Fibroblast of skin of abdomen (primary cell): Measurements from ENCODE around the gene POU3F3.

Experiments
- DNase-seq: peaks from one replicate; pipeline ENCODE4 v3.0.0-alpha.2; 2013

Gene POU3F3

GRCh38 chr2:104878863-104879512, 25.1 kb downstream of the POU3F3 start:
- no peak for DNase-seq

GRCh38 chr2:104880076-104880475, 26.2 kb downstream of the POU3F3 start:
- DNase-seq = no peak

GRCh38 chr2:104883357-104883756, 29.4 kb downstream of the POU3F3 start:
- DNase-seq = no peak

GRCh38 chr2:104885119-104885782, 31.3 kb downstream of the POU3F3 start:
- no peak for DNase-seq

- DNase-seq = no peak
Measured at GRCh38 chr2:104887676-104888075, 33.8 kb downstream of the POU3F3 start.

- DNase-seq = no peak
Measured at GRCh38 chr2:104888489-104889258, 34.8 kb downstream of the POU3F3 start.

- DNase-seq = no peak
Measured at GRCh38 chr2:104889291-104889959, 35.5 kb downstream of the POU3F3 start.

GRCh38 chr2:104889960-104890684, 36.2 kb downstream of the POU3F3 start:
- DNase-seq = no peak

- DNase-seq = no peak
Measured at GRCh38 chr2:104890685-104891069, 36.8 kb downstream of the POU3F3 start.

GRCh38 chr2:104891145-104891544, 37.2 kb downstream of the POU3F3 start:
- DNase-seq = no peak

- DNase-seq = no peak
Measured at GRCh38 chr2:104896446-104896845, 42.5 kb downstream of the POU3F3 start.

GRCh38 chr2:104897515-104898184, 43.7 kb downstream of the POU3F3 start:
- peak; percentile 71 for DNase-seq

GRCh38 chr2:104900608-104901007, 46.7 kb downstream of the POU3F3 start:
- no peak for DNase-seq

GRCh38 chr2:104901037-104901881, 47.3 kb downstream of the POU3F3 start:
- DNase-seq = no peak

- DNase-seq = no peak
Measured at GRCh38 chr2:104902317-104902716, 48.4 kb downstream of the POU3F3 start.
